ENCODE data around the gene HOXD4.

HOXD4 gene

DNA sequence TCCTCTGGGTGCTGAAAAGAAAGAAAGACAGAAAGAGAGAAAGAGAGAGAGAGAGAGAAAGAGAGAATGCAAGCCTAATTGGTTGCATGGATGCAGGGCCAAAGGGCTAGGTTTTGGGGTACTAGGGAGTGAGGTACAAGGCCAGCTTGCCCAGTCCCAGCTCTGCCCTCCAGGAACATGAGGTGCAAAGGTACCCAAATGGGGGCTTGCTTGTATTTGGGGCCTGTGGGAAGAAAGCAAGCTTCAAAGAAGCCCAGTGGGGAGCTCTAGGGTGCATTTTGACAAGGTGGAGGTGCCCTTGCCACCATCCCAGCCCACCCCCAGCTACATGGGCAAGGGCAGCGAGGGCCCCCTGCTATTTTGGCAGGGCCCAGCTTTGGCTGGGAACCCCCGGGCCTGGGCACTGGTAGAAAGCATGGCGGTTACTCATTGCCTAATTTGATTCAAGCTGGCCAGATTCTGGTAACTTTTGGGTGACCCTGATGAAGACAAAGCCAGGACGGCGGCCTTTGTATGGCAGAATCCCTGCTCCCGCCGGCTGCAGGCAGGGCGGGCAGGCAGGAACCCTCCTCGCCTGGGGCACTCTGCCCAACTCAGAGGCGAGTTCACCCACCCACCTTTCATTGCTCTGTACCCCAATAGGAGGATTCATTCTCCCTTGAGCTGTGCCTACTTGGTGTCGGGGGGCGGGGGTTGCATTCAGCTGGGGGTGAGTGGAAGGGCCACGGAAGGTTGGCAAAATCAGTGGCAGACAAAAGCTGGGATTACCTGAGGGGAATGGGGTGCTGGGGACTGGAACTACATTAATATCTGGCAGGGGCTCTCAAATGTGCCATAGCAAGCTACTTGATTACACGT is 537 bp upstream of the HOXD4 start:
- TF ChIP-seq, protein P1, sequence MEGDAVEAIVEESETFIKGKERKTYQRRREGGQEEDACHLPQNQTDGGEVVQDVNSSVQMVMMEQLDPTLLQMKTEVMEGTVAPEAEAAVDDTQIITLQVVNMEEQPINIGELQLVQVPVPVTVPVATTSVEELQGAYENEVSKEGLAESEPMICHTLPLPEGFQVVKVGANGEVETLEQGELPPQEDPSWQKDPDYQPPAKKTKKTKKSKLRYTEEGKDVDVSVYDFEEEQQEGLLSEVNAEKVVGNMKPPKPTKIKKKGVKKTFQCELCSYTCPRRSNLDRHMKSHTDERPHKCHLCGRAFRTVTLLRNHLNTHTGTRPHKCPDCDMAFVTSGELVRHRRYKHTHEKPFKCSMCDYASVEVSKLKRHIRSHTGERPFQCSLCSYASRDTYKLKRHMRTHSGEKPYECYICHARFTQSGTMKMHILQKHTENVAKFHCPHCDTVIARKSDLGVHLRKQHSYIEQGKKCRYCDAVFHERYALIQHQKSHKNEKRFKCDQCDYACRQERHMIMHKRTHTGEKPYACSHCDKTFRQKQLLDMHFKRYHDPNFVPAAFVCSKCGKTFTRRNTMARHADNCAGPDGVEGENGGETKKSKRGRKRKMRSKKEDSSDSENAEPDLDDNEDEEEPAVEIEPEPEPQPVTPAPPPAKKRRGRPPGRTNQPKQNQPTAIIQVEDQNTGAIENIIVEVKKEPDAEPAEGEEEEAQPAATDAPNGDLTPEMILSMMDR (IDR thresholded peaks at IDR 0.05; ENCODE audit: borderline replicate concordance, insufficient read depth, low read depth, low read length) = no peak
- no peak overlapping the region for H3K4me3 ChIP-seq (ENCODE audit: low read depth, low read length)

DNA sequence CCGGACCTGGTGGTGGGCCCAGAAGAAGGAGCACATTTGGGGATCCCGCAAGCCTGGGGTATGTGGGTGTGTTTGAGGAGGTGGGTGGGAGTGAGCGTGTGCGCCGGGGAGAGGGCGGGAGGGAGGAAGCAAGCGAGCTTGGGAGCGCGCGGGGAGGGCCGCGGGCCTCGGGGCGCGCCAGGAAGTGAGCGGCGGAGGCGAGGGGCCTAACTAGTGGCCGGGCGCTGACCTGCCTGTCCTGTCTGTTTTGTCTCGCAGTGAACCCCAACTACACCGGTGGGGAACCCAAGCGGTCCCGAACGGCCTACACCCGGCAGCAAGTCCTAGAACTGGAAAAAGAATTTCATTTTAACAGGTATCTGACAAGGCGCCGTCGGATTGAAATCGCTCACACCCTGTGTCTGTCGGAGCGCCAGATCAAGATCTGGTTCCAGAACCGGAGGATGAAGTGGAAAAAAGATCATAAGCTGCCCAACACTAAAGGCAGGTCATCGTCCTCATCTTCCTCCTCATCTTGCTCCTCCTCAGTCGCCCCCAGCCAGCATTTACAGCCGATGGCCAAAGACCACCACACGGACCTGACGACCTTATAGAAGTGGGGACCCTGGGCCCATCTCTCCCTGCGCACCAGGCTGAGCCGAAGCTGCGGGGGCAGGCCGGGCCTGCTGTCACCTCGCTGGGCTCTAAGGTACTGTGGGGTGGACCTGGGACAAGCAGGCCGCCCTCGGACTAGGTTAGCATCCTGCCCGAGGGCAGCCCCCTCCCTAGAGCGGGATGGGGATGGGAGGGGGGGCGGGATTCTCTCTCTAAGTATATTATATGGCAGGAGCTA is 1.2 kb downstream of the HOXD4 start:
- H3K4me3 ChIP-seq (ENCODE audit: low read depth, low read length) = no peak overlapping the region
- TF ChIP-seq, protein P1 (IDR thresholded peaks at IDR 0.05; ENCODE audit: borderline replicate concordance, insufficient read depth, low read depth, low read length) = no peak

DNA sequence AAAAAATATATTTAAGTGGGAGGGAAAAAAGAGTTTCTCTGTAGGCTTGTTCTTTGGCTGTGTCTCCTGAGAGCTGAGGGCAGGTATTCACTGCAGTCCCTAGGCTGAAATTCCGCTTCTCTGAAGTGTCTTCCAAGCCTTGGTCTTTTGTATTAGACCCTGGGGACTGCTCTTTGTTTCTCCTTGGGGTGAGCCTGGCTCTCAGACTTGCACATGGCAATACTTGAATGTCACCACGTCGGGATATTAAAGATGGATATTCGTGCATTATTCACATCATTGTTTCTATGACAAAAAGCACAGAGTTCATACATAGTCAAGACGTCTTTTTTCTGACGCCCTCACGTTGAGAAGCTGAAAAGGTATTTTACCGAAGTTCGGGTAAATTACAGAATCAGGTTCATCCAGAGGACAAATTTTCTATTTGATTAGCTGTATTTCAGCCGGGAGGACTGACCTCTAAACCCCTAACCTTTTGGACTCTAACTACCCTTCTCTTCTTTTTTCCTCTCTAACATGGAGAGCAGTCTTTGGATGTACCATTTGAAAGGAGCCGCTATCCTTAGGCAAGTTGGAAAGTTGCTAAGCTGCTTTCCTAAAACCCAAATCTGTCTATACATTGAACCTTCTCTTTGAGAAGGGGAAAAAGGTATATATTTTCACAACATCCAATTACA is 3.4 kb downstream of the HOXD4 start:
- TF ChIP-seq, protein P1 (IDR thresholded peaks at IDR 0.05; ENCODE audit: borderline replicate concordance, insufficient read depth, low read depth, low read length) = no peak
- H3K4me3 ChIP-seq (ENCODE audit: low read depth, low read length) = no peak overlapping the region

DNA sequence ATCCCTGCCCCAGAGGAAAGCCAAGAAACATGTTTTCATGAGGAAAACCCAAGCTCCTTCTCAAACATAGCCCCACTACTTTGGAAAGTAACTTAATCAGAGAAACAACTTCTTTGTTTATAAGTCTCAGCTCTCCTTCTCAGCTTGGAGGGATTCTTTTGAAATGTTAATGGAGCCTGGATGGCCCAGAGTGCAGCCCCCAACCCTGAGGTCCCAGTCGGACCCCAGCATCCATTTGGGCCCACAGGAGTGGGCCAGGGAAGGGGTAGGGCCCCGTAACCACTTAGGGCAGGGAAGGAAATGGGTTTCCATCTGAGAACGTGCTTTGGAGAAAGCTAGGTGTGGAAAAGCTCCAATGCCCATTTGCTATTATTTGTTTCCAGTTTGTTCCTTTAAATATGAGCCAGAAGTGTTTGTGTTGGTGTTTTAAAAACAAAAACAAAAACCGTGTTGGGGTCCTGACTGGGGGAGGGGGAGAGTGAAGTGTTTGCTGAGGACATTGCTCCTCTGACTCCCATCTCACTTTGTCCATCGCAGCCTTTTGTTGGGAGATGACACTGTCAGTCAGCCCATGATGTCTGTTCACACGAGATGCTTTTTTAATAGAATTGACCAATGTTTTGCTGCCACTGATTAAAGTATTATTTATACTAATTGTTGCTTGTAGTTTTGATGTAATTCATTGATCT is 4.2 kb downstream of the HOXD4 start:
- H3K4me3 ChIP-seq (ENCODE audit: low read depth, low read length) = no peak overlapping the region
- TF ChIP-seq, protein P1 (IDR thresholded peaks at IDR 0.05; ENCODE audit: borderline replicate concordance, insufficient read depth, low read depth, low read length) = no peak

DNA sequence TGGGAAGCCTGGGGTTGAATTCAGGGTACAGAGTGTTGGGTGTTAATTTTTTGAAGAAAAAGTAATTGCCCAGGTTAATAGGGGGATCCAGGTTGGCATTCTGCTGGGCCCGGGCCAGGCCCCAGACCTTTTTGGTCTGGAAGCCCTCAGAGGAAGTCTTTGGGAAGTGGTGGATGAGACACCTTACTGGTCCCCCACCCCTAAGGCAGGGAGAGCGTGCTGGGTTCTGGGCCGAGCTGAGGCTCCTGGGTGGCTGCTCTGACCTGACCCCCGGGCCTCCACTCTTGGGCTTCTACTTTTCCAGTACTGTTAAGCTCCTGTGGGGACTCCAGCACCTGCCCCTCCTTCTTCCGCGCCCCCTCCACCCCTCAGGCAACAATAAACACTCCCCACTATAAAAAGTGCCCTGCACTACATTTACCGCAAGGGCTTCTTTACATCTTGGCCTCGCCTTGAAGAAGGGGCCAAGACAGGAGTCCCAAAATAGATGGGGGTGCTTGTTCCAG is 5.0 kb downstream of the HOXD4 start:
- H3K4me3 ChIP-seq (ENCODE audit: low read depth, low read length) = no peak overlapping the region
- TF ChIP-seq, protein P1 (IDR thresholded peaks at IDR 0.05; ENCODE audit: borderline replicate concordance, insufficient read depth, low read depth, low read length) = no peak

DNA sequence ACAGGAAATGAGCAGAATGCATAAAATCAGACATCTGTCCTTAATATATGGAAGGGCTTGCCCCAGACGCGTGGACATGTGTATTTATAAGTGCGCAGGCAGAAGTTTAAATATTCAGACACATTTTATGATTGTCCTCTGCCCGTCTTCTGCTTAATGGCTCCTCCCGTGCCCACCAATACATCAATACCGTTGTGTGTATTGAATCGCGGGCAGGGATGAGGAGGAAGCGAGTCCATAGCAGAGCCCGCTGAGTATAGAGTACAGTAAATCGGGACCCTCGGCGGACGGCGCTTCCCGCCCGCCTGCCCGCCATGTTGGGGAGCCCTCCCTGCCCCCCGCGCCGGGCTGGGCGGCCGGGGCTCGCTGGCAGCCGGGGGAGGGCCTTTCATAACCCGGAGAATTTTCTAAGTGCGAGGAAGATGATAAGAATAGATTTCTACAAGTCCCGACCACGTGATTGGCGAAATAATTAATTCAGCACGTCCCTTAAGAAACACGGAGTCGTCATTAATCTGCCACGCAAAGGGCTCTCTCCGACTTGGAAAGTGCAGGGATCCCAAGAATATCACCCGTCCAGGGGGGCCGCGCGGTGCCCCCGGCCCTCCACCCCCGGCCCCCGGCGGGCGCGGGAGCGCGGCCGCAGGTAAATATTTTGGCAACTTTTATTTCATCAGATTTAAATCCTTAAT is 5.6 kb downstream of the HOXD4 start, which contains the start of gene HOXD3:
HOXD3 (plus strand) TSS at position 501 of the 692 bp plus-strand sequence. CDS start 11,808 bp downstream, outside the sequence.
- TF ChIP-seq, protein P1 (IDR thresholded peaks at IDR 0.05; ENCODE audit: borderline replicate concordance, insufficient read depth, low read depth, low read length) = no peak
- no peak within 1 kb of the TSS for H3K4me3 ChIP-seq (ENCODE audit: low read depth, low read length)

Data from GM12875 (cell line).